H9 (cell line): Measurements from ENCODE around the gene TSPAN18. TPM values are rescaled to one million over a fixed set of nuclear protein-coding genes. Genes with fewer than 3 reads are reported as not detected.

Experiments
- DNase-seq: peaks from one replicate; pipeline ENCODE4 v3.0.0-alpha.2; 2017
- H2AFZ ChIP-seq: one replicate; pipeline ENCODE4 v1.6.1; 2013; ENCODE audit warnings: mild to moderate bottlenecking, low read length, control low read depth, moderate library complexity
- H2AK5ac ChIP-seq: 2 replicates; pipeline ENCODE4 v1.6.1; 2013; ENCODE audit warnings: low read length, control low read depth, mixed read lengths; ENCODE audit not compliant: insufficient read length
- H2BK120ac ChIP-seq: one replicate; pipeline ENCODE4 v1.6.1; 2013; ENCODE audit warnings: low read depth, mild to moderate bottlenecking, low read length, control low read depth, inconsistent platforms; ENCODE audit not compliant: poor library complexity, severe bottlenecking
- H2BK12ac ChIP-seq: 2 replicates; pipeline ENCODE4 v1.6.1; 2013; ENCODE audit warnings: low read length, control low read depth, mixed read lengths, low read depth; ENCODE audit not compliant: insufficient read length
- H2BK15ac ChIP-seq: 2 replicates; pipeline ENCODE4 v1.6.1; 2013; ENCODE audit warnings: low read depth, low read length, control low read depth
- H2BK20ac ChIP-seq: one replicate; pipeline ENCODE4 v1.6.1; 2013; ENCODE audit warnings: low read depth, mild to moderate bottlenecking, low read length, control low read depth, inconsistent platforms; ENCODE audit not compliant: poor library complexity, severe bottlenecking
- H2BK5ac ChIP-seq: 2 replicates; pipeline ENCODE4 v1.6.1; 2013; ENCODE audit warnings: low read length, control low read depth, mixed read lengths; ENCODE audit not compliant: insufficient read length
- H3K14ac ChIP-seq: 2 replicates; pipeline ENCODE4 v1.6.1; 2013; ENCODE audit warnings: low read length, control low read depth; ENCODE audit not compliant: insufficient read depth
- H3K18ac ChIP-seq: 2 replicates; pipeline ENCODE4 v1.6.1; 2013; ENCODE audit warnings: low read depth, mild to moderate bottlenecking, mixed read lengths, low read length, control low read depth; ENCODE audit not compliant: insufficient read length
- H3K23ac ChIP-seq: 2 replicates; pipeline ENCODE4 v1.6.1; 2013; ENCODE audit warnings: low read length, control low read depth, mixed read lengths, low read depth; ENCODE audit not compliant: insufficient read length
- H3K23me2 ChIP-seq: 2 replicates; pipeline ENCODE4 v1.6.1; 2013; ENCODE audit warnings: low read depth, mild to moderate bottlenecking, mixed read lengths, low read length, control low read depth; ENCODE audit not compliant: insufficient read length, poor library complexity, severe bottlenecking
- H3K27ac ChIP-seq: 2 replicates; pipeline ENCODE4 v1.5.1; 2013; ENCODE audit warnings: low read length, control low read depth, mixed read lengths, low read depth; ENCODE audit not compliant: insufficient read length
- H3K27me3 ChIP-seq: 2 replicates; pipeline ENCODE4 v1.6.1; 2013; ENCODE audit warnings: low read length, control low read depth, inconsistent platforms; ENCODE audit not compliant: insufficient read depth
- H3K4ac ChIP-seq: 2 replicates; pipeline ENCODE4 v1.6.1; 2013; ENCODE audit warnings: low read depth, mild to moderate bottlenecking, control low read depth, inconsistent platforms, low read length, moderate library complexity
- H3K4me1 ChIP-seq: 2 replicates; pipeline ENCODE4 v1.6.1; 2013; ENCODE audit warnings: low read length, control low read depth, inconsistent platforms; ENCODE audit not compliant: insufficient read depth
- H3K4me2 ChIP-seq: 2 replicates; pipeline ENCODE4 v1.6.1; 2013; ENCODE audit warnings: low read length, control low read depth, mixed read lengths; ENCODE audit not compliant: insufficient read length, insufficient read depth
- H3K56ac ChIP-seq: 2 replicates; pipeline ENCODE4 v1.6.1; 2013; ENCODE audit warnings: low read depth, mild to moderate bottlenecking, mixed read lengths, low read length, control low read depth; ENCODE audit not compliant: insufficient read length
- H3K79me1 ChIP-seq: 2 replicates; pipeline ENCODE4 v1.6.1; 2013; ENCODE audit warnings: low read depth, mild to moderate bottlenecking, moderate library complexity, low read length, control low read depth, inconsistent platforms; ENCODE audit not compliant: insufficient read depth, poor library complexity, severe bottlenecking
- H3K79me2 ChIP-seq: 2 replicates; pipeline ENCODE4 v1.6.1; 2013; ENCODE audit warnings: low read length, control low read depth, inconsistent platforms; ENCODE audit not compliant: insufficient read depth
- H3K9ac ChIP-seq: 2 replicates; pipeline ENCODE4 v1.6.1; 2013; ENCODE audit warnings: low read length, control low read depth, mixed read lengths; ENCODE audit not compliant: insufficient read length; ENCODE audit errors: extremely low read depth
- H3K9me3 ChIP-seq: one replicate; pipeline ENCODE4 v1.6.1; 2013; ENCODE audit warnings: low read depth, low read length, inconsistent platforms; ENCODE audit not compliant: control insufficient read depth
- H3T11ph ChIP-seq: one replicate; pipeline ENCODE4 v1.6.1; 2013; ENCODE audit warnings: mild to moderate bottlenecking, low read length, control low read depth, inconsistent platforms
- H4K20me1 ChIP-seq: one replicate; pipeline ENCODE4 v1.6.1; 2013; ENCODE audit not compliant: control insufficient read depth, insufficient read length, insufficient read depth
- H4K5ac ChIP-seq: 2 replicates; pipeline ENCODE4 v1.6.1; 2013; ENCODE audit warnings: low read depth, mild to moderate bottlenecking, mixed read lengths, low read length, control low read depth; ENCODE audit not compliant: insufficient read length
- H4K8ac ChIP-seq: replicated peaks from 2 replicates; pipeline ENCODE4 v1.6.1; 2013; ENCODE audit warnings: low read length, control low read depth, mixed read lengths, low read depth; ENCODE audit not compliant: insufficient read length
- H4K91ac ChIP-seq: 2 replicates; pipeline ENCODE4 v1.6.1; 2013; ENCODE audit warnings: low read depth, mild to moderate bottlenecking, moderate library complexity, mixed read lengths, low read length, control low read depth; ENCODE audit not compliant: insufficient read length
- H3K27ac Mint-ChIP-seq, 3 experiments: 2 replicates in 2 of 3; 3 replicates in 1 of 3; pipeline ENCODE4 v1.8.0; 2020 to 2021; ENCODE audit warnings: mixed read lengths in 3 of 3, mild to moderate bottlenecking in 1 of 3, moderate library complexity in 1 of 3
- H3K27me3 Mint-ChIP-seq: 2 replicates; pipeline ENCODE4 v1.8.0; 2021; ENCODE audit warnings: low read depth, mild to moderate bottlenecking, moderate library complexity, mixed read lengths
- H3K36me3 Mint-ChIP-seq, 3 experiments: 2 replicates in 2 of 3; 3 replicates in 1 of 3; pipeline ENCODE4 v1.8.0; 2020 to 2021; ENCODE audit warnings: low read depth in 3 of 3, mixed read lengths in 3 of 3; ENCODE audit not compliant: insufficient read depth in 1 of 3
- H3K4me1 Mint-ChIP-seq, 2 experiments: 2 replicates each; pipeline ENCODE4 v1.8.0; 2020; ENCODE audit warnings: mixed read lengths in 2 of 2
- H3K4me3 Mint-ChIP-seq, 2 experiments: 2 replicates in 1 of 2; 3 replicates in 1 of 2; pipeline ENCODE4 v1.8.0; 2020 to 2021; ENCODE audit warnings: mild to moderate bottlenecking in 2 of 2, mixed read lengths in 2 of 2, moderate library complexity in 1 of 2
- H3K9me3 Mint-ChIP-seq, 2 experiments: 2 replicates in 1 of 2; 3 replicates in 1 of 2; pipeline ENCODE4 v1.8.0; 2020; ENCODE audit warnings: mild to moderate bottlenecking in 2 of 2, mixed read lengths in 2 of 2, moderate library complexity in 1 of 2
- WGBS: extraction: QIAGEN DNeasy Blood & Tissue Kit; methylation state at CpG from one replicate; pipeline ENCODE4 v1.1.7; 2013; ENCODE audit warnings: missing lambda C conversion rate, low lambda C conversion rate, mixed read lengths; ENCODE audit not compliant: insufficient read length; ENCODE audit errors: extremely low coverage; 5-methylcytosine and 5-hydroxymethylcytosine counted together
- total RNA-seq: library from RNA; stranded (reverse); gene quantifications from 2 replicates; pipeline ENCODE4 v1.2.1, GENCODE V29; 2021
- TF ChIP-seq, protein P1 (sequence below): fragments of 200-600 bp; sonication (generic); conservative IDR thresholded peaks from 3 replicates; pipeline ENCODE4 v1.8.0; 2021; ENCODE audit warnings: antibody characterized with exemption, mild to moderate bottlenecking

Gene TSPAN18
- total RNA-seq, 1 experiment from 2014 or later = 25.3 TPM

DNA sequence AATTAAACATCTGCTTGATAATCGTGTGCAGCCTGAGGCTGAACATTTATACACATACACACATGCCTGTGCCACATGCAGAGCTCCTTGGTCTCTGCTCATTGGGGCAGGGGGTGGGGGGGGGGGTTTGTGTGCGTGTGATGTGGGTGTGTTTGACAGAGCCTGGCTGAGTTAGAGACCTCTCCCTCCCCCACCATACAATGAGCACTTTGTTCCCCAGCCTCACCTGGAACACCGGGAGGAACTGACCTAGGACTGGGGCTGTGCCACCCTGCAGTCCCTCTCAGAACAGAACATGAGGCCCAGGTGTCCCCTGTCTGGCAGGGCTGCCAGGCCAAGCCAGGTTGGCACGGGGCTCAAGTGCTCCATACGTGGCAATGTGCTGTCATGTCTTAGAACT is 127.3 kb downstream of the TSPAN18 start:
- no peak overlapping the region for H2BK15ac ChIP-seq
- H3K23ac ChIP-seq = no peak overlapping the region
- no peak overlapping the region for H3K9ac ChIP-seq
- no peak overlapping the region for H2BK120ac ChIP-seq
- no peak for DNase-seq
- H2BK12ac ChIP-seq = no peak overlapping the region
- Mint-ChIP-seq H3K9me3 (no peaks in the 10 kb centered on the region), H3K27ac (no peak overlapping the region), H3K4me3 (no peak overlapping the region), H3K36me3 (no peaks in the 10 kb centered on the region), H3K4me1 (peaks cover 37 to 57% of the 10 kb centered on the region in 2 experiments), H3K27me3 (peaks cover 7% of the 10 kb centered on the region)
- H3K4ac ChIP-seq = no peak overlapping the region
- no peak overlapping the region for H2AFZ ChIP-seq
- H4K8ac ChIP-seq = no peak overlapping the region
- no peaks in the 10 kb centered on the region for H4K20me1 ChIP-seq
- H3K14ac ChIP-seq = no peak overlapping the region
- no peak overlapping the region for H3K27ac ChIP-seq
- no CpG with 5 or more reads among the region's 5 CpGs for WGBS
- no peaks in the 10 kb centered on the region for H3K79me1 ChIP-seq
- H3K18ac ChIP-seq = no peak overlapping the region
- no peak overlapping the region for H4K5ac ChIP-seq
- TF ChIP-seq, protein P1, sequence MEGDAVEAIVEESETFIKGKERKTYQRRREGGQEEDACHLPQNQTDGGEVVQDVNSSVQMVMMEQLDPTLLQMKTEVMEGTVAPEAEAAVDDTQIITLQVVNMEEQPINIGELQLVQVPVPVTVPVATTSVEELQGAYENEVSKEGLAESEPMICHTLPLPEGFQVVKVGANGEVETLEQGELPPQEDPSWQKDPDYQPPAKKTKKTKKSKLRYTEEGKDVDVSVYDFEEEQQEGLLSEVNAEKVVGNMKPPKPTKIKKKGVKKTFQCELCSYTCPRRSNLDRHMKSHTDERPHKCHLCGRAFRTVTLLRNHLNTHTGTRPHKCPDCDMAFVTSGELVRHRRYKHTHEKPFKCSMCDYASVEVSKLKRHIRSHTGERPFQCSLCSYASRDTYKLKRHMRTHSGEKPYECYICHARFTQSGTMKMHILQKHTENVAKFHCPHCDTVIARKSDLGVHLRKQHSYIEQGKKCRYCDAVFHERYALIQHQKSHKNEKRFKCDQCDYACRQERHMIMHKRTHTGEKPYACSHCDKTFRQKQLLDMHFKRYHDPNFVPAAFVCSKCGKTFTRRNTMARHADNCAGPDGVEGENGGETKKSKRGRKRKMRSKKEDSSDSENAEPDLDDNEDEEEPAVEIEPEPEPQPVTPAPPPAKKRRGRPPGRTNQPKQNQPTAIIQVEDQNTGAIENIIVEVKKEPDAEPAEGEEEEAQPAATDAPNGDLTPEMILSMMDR = no peak
- H3K9me3 ChIP-seq = no peaks in the 10 kb centered on the region
- H3K4me1 ChIP-seq = peaks cover 4% of the 10 kb centered on the region; the same call in 1 of the 2 replicates
- H3T11ph ChIP-seq = no peak overlapping the region
- H3K79me2 ChIP-seq = no peaks in the 10 kb centered on the region
- no peak overlapping the region for H3K56ac ChIP-seq
- no peaks in the 10 kb centered on the region for H3K27me3 ChIP-seq
- no peak overlapping the region for H2BK20ac ChIP-seq
- no peaks in the 10 kb centered on the region for H3K23me2 ChIP-seq
- H4K91ac ChIP-seq = no peak overlapping the region
- H2AK5ac ChIP-seq = no peak overlapping the region
- H3K4me2 ChIP-seq = no peak overlapping the region
- no peak overlapping the region for H2BK5ac ChIP-seq
